Measurements from ENCODE around the gene HELZ.
"Not testable (repeated sequence)": the region's sequence is repeated elsewhere in the genome, so short reads cannot be mapped to it uniquely, and the experiment has no call there.

HELZ gene

DNA sequence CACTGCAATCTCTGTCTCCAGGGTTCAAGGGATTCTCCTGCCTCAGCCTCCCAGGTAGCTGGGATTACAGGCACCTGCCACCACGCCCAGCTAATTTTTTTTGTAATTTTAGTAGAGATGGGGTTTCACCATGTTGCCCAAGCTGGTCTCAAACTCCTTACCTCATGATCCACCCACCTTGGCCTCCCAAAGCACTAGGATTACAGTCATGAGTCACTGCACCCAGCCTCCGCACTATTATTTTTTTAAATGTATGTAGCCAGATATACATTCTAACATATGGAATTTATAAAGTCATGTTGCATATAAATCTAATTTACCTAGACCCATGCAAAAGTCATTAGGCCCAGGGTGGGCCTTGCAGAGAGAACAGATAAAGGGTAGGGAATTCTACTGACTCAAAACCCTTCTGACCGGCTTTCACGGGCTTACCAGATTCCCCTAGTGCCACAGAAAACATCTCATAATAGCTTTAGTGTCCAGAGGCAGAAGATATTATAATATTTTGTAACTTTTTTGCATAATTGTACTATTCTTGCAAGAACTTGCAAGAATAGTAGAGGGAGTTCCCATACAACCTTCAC, 20.5 kb upstream of the HELZ start:
- no peak for FAIRE-seq
- no peak for DNase-seq (ENCODE audit: low spot score)

- FAIRE-seq (no peak), DNase-seq (ENCODE audit: low spot score) (no peak)
These were observed 17.6 kb upstream of the HELZ start for GRCh38 chr17:67262435-67263117.

DNA sequence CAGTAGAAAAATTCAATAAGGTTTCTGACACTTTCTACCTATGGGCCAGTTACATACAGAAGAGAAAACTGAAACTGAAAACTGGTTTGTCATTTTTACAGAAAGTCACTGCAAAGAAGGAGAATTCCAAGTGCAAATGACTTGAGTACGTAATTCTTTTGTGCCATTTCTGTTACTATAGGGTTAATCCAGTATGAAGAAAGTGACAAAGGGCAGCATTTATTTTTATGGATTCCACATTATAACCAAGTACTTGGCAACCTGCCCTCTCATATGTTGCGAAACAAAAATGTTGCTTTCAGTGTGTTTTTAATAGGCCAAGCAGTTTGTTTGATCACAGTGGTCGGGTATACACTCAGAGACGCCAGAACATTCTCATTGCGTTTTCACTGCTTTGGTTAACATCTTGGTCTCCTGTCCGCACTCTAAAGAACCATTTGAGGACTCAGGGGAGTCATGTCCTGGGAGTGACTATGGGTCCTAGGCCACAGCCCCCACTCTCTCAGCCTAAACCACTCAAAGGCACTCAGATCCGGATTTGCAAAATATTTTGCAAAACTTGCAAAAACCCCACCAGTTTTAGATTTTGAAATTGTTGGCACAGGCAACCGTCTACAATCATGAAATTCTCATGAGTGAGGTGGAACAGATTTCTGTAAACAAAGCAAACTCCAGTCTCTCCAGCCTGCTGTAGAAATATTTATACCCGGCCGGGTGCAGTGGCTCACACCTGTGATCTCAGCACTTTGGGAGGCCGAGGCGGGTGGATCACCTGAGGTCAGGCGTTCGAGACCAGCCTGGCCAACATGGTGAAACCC, 15.4 kb upstream of the HELZ start:
- no peak for FAIRE-seq
- DNase-seq (ENCODE audit: low spot score) = no peak

GRCh38 chr17:67258821-67259468, 13.9 kb upstream of the HELZ start:
- DNase-seq (ENCODE audit: low spot score) (no peak), FAIRE-seq (no peak)

DNA sequence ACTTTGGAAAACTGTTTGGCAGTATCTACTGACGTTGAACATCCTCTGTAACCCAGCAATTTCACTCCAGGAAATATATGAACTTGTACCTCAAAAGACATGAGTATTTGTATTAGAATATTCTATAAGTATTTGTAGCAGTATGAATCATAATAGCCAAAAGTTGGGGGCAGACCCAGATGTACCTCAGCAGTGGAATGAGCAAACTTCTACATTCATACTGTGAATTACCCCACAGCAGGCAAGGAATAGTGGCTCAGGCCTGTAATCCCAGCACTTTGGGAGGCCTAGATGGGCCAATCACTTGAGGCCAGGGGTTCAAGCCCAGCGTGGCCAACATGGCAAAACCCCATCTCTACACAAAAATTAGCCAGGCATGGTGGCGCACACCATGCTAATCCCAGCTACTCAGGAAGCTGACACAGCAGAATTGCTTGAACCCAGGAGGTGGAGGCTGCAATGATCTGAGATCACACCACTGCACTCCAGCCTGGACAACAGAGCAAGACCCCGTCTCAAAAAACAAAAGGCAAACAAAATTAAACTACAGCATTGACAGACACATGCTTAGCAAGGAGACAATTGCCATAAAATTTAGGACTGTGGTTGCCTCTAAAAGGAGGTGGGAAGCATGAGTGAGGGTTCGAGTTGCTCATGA, 11.2 kb upstream of the HELZ start:
- FAIRE-seq (no peak), DNase-seq (ENCODE audit: low spot score) (no peak)

DNA sequence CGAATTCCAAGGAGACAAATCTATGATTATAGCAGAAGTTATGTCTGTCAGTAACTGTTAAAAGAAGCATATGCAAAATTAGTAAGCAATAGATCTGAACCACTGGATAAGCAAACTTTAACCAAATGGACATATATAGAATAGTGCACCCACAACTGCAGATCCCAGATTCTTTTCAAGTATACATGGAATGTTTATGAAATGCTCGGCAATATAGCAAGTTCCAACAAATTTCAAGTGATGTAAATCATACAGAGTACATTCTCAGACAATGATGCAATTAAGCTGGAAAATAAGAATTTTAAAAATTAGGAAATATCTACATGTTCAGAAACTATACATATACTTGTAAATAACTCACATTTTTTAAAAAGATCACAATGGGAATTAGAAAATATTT, 8.4 kb upstream of the HELZ start:
- DNase-seq (ENCODE audit: low spot score) (no peak), FAIRE-seq (no peak)

DNA sequence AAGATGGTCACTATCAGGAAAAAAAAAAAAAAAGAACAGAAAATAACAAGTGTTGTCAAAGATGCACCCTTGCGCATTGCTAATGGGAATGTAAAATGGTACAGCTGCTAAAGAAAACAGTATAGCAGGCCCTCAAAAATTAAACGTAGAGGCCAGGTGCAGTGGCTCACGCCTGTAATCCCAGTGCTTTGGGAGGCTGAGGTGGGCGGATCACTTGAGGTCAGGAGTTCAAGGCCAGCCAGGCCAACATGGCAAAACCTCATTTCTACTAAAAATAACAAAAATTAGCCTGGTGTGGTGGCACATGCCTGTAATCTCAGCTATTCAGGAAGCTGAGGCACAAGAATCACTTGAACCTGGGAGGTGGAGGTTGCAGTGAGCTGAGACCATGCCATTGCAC, 6.6 kb upstream of the HELZ start:
- not testable (repeated sequence) for DNase-seq (ENCODE audit: low spot score); FAIRE-seq

- FAIRE-seq (no peak), DNase-seq (ENCODE audit: low spot score) (no peak)
These were observed 3.3 kb upstream of the HELZ start for GRCh38 chr17:67248291-67248690.

DNA sequence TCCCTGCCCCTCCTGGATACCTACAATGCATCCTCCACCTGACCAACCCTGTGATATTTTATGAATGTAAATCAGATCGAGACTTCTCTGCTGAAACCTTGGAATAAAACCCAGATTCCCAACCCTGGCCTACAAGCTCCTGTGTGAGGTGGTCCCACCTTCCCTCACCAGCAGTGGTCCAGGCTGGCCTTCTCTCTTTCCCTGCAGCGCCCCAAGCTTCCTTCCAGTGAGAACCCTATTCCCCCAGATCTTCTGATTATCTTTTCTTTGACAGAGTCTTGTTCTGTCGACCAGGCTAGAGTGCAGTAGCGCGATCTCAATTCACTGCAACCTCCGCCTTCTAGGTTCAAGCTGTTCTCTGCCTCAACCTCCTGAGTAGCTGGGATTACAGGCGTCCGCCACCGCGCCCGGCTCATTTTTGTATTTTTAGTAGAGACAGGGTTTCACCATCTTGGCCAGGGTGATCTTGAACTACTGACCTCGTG, 2.5 kb upstream of the HELZ start:
- no peak for DNase-seq (ENCODE audit: low spot score)
- FAIRE-seq = no peak

DNA sequence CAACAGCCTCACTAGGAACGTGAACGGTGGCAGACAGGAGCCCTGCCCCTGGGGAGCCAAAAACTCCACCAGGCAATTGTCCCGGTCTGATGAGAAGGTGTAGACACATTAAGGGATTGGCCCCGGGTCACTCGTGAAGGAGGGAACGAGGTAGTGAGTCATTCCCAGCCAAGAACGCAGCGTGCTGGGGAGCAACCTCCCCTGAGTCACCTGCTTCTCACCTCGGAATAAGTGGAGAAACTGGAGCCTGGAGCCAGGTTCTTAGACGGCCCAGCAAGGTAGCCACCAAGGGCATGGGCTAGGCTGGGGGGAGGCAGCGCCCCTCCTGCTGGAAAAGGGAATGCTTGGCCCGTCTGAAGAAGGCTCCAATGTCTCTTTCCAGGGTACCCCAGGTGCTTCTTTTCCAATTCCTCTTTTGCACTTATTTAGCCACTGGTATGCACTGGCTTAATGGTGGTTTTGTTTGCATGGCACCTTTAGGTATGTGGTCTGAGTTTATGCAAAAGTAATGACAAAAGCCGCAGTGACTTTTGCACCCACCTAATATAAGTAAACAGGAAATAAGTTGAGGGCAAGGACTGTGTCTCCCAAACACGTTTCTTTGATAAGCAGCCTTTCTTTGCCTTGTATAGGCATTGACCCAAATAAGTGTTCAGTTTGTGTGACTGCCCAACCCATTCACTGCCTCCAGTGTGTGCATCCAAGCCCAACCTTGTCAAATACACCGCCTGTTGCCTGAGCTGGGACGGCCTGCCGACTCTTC, 1.8 kb upstream of the HELZ start:
- FAIRE-seq = peak; percentile 82

GRCh38 chr17:67246403-67246652, 1.3 kb upstream of the HELZ start:
- DNase-seq (ENCODE audit: low spot score) = no peak
- no peak for FAIRE-seq

More for the DNA sequence above, 1.8 kb upstream of the HELZ start:
- DNase-seq (ENCODE audit: low spot score) = peak; percentile 78

DNA sequence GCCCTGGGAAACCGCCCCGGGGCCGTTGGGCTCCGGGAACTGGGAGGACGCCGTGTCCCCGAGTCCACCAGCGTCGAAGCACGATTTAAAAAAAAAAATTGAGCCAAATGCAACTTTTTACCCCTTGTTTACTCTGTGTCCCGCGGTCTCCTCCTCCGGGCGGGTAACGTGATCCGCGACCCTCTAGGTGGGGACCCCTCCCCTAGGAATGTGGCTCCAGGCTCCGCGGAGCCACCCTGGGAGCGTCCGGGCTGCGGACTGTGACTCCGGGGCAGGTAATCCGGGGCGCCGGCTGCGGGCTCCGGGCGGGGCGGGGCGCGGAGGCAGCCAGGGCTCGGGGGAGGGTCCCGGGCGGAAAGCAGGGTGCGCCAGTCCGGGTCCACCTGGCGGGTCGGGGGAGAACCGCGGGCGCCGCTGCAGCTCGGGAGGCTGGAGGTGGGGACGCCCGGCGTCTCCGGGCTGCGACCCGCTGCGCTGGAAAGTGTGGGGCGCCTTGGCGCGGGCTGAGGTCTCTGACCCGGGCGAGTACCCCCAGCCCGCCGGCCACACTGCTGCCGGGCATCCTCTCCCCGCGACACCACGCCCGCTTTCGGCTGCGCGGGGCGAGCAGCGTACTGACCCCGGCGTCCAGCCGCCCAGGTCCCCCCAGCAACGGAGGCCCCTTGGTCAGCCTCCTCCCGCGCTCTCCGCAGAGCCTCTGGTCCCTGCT, 852 bp upstream of the HELZ start:
- FAIRE-seq = no peak
- no peak for DNase-seq (ENCODE audit: low spot score)

- DNase-seq (ENCODE audit: low spot score) (no peak), FAIRE-seq (no peak)
These were observed 444 bp downstream of the HELZ start for GRCh38 chr17:67244431-67245072.

DNA sequence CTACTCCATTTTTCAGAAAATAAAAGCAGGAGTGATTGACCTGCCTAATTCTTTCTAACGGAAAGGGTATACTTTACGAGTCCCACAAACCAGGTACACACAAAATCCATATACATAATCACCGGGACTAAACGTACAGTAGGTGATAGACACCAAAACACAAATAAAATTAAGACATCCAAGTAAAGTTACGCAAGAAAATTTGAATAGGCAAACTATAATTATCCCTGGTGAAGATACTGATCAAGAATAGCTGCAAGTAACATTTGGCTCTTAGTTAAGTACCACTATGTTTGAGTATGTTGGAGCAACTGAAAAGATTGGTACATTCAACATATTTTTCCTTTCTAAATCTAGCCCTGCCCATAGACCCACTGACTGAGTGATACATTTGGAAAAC, 1.7 kb downstream of the HELZ start:
- DNase-seq (ENCODE audit: low spot score) (no peak), FAIRE-seq (no peak)

DNA sequence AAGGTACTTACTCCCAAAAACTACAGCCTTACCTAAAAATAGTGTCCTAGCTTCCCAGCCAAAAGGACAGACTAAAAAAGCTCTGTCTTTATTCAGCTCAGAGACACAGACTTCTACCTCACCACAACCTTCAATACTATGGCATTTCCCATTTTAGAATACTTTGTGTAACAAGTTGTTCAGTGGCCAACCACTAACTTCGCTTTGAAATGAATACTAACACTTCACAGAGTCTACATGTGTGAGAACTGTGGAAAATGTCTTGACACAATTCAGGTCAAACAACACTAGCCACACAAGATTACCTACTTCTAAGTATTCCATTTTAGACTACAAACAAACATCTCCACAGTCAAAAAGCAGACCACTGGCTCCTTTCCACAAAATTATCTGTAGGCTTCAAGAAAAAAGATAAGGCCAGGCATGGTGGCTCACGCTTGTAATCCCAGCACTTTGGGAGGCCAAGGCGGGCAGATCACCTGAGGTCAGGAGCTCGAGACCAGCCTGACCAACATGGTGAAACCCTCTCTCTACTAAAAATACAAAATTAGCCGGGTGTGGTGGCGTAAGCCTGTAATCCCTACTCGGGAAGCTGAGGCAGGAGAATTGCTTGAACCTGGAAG, 3.2 kb downstream of the HELZ start:
- DNase-seq (ENCODE audit: low spot score) (no peak), FAIRE-seq (no peak)

DNA sequence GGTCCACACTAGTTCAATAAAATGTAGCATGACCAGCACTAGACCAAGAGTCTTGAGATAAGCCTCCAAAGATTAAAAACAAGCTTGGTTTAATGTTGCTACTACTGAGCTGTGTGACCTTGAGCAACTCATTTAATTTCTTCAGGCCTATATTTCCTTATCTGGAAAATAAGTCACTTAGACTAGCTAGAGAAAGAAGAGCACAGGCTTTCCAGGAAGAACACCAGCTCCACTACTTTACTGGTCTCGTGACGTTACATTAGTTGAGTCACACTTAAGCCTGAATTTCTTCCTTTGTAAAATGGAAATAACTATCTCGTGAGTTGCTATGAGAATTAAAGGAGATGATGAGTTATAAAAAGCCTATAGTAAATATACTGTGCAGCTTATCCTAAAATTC, 5.4 kb downstream of the HELZ start:
- FAIRE-seq (peak; percentile 78), DNase-seq (ENCODE audit: low spot score) (peak; percentile 68)

- DNase-seq (ENCODE audit: low spot score) = peak; percentile 91
- peak; percentile 96 for FAIRE-seq
These were observed 6.0 kb downstream of the HELZ start for GRCh38 chr17:67238991-67239390.

GRCh38 chr17:67232441-67232840, 12.6 kb downstream of the HELZ start:
- no peak for FAIRE-seq
- no peak for DNase-seq (ENCODE audit: low spot score)
